ENCODE data around the gene ANKRD62.

Gene ANKRD62

DNA sequence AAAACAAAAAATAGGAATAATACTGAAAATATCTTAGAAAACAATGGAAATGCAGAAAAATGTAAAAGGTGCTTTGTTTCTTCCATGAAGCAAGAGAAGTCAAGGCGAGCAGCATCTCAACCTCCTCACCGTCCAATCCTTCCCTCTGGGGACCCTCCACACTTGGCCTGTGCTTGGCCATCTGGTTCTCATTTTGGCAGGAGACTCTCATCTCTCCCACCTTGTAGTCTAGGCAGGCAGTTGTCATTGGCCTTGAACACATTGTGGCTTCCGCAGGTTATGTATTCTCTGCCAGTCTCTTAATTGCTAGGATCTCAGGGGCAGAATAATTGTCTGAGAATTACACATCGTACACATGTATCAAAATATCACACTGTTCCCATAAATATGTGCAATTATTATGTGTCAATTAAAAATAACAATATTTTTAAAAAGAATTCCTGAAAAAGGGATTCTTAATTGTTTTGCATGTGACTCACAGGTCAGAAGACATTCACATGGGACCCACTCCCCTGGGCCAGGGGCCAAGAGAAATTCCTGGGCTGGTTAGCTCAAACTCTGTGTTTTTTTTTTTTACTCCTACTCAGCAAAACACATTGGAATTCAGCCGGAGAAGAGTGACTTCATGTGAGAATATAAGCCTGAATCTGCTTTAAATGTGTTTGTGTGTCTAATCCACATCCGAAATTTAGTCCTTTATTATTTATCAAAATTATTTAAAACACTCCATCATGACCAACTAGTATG is 14.0 kb upstream of the ANKRD62 start:
- H3K79me2 ChIP-seq (ENCODE audit: insufficient read depth, low read length): no peaks in the 10 kb centered on the region
- H2AFZ ChIP-seq (ENCODE audit: low read depth, low read length, severe bottlenecking): no peak overlapping the region
- H3K27ac ChIP-seq (ENCODE audit: low read depth, low read length): no peak overlapping the region
- no peaks in the 10 kb centered on the region for H3K9me2 ChIP-seq (replicated peaks; ENCODE audit: insufficient read depth, low read length)
- H3K4me3 ChIP-seq (ENCODE audit: insufficient read depth, low read length, poor library complexity, severe bottlenecking): no peak overlapping the region
- H3K4me2 ChIP-seq (ENCODE audit: low read depth, low read length, poor library complexity, severe bottlenecking): no peak overlapping the region
- no peaks in the 10 kb centered on the region for H3F3A ChIP-seq (ENCODE audit: insufficient read depth)
- H3K9ac ChIP-seq (ENCODE audit: low read length): no peak overlapping the region
- no peaks in the 10 kb centered on the region for H3K36me3 ChIP-seq (ENCODE audit: low read length)
- no peaks in the 10 kb centered on the region for H4K20me1 ChIP-seq (ENCODE audit: low read depth, low read length)
- TF ChIP-seq, protein P1, sequence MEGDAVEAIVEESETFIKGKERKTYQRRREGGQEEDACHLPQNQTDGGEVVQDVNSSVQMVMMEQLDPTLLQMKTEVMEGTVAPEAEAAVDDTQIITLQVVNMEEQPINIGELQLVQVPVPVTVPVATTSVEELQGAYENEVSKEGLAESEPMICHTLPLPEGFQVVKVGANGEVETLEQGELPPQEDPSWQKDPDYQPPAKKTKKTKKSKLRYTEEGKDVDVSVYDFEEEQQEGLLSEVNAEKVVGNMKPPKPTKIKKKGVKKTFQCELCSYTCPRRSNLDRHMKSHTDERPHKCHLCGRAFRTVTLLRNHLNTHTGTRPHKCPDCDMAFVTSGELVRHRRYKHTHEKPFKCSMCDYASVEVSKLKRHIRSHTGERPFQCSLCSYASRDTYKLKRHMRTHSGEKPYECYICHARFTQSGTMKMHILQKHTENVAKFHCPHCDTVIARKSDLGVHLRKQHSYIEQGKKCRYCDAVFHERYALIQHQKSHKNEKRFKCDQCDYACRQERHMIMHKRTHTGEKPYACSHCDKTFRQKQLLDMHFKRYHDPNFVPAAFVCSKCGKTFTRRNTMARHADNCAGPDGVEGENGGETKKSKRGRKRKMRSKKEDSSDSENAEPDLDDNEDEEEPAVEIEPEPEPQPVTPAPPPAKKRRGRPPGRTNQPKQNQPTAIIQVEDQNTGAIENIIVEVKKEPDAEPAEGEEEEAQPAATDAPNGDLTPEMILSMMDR (IDR thresholded peaks at IDR 0.05; ENCODE audit: insufficient read depth, low read length, poor library complexity, severe bottlenecking): no peak
- TF ChIP-seq EZH2phosphoT487 (conservative IDR thresholded peaks at IDR 0.05; ENCODE audit: low read length): no peak
- H3K9me3 ChIP-seq (ENCODE audit: insufficient read depth, low read length): no peaks in the 10 kb centered on the region
- no peaks in the 10 kb centered on the region for H3K27me3 ChIP-seq (ENCODE audit: low read length)

DNA sequence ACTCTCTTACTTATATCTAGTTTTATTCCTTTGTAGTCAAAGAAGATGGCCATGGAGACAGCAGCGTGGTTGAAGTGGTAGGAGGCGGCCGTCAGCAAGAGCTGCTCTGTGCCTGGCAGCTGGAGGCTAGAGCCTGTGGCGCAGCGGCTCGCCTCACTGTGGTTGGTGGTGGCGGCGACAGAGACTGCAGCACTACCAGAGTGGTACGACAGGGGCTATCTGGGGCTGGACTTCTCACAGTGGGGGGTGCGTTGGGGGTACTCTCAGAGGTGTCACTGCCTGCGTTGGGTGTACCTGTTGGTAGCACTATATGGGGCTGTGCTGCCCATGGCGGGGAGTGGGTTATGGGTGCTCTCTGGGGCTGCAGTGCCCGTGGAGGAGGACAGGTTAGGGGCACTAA is 8.5 kb upstream of the ANKRD62 start:
- TF ChIP-seq, protein P1 (IDR thresholded peaks at IDR 0.05; ENCODE audit: insufficient read depth, low read length, poor library complexity, severe bottlenecking): no peak
- no peak for TF ChIP-seq EZH2phosphoT487 (conservative IDR thresholded peaks at IDR 0.05; ENCODE audit: low read length)
- no peak overlapping the region for H3K4me2 ChIP-seq (ENCODE audit: low read depth, low read length, poor library complexity, severe bottlenecking)
- H3K27ac ChIP-seq (ENCODE audit: low read depth, low read length): no peak overlapping the region
- H2AFZ ChIP-seq (ENCODE audit: low read depth, low read length, severe bottlenecking): no peak overlapping the region
- no peaks in the 10 kb centered on the region for H3K36me3 ChIP-seq (ENCODE audit: low read length)
- H3F3A ChIP-seq (ENCODE audit: insufficient read depth): no peaks in the 10 kb centered on the region
- no peaks in the 10 kb centered on the region for H3K9me3 ChIP-seq (ENCODE audit: insufficient read depth, low read length)
- H3K79me2 ChIP-seq (ENCODE audit: insufficient read depth, low read length): no peaks in the 10 kb centered on the region
- no peaks in the 10 kb centered on the region for H3K9me2 ChIP-seq (replicated peaks; ENCODE audit: insufficient read depth, low read length)
- no peak overlapping the region for H3K9ac ChIP-seq (ENCODE audit: low read length)
- no peaks in the 10 kb centered on the region for H3K27me3 ChIP-seq (ENCODE audit: low read length)
- H4K20me1 ChIP-seq (ENCODE audit: low read depth, low read length): no peaks in the 10 kb centered on the region
- H3K4me3 ChIP-seq (ENCODE audit: insufficient read depth, low read length, poor library complexity, severe bottlenecking): no peak overlapping the region

DNA sequence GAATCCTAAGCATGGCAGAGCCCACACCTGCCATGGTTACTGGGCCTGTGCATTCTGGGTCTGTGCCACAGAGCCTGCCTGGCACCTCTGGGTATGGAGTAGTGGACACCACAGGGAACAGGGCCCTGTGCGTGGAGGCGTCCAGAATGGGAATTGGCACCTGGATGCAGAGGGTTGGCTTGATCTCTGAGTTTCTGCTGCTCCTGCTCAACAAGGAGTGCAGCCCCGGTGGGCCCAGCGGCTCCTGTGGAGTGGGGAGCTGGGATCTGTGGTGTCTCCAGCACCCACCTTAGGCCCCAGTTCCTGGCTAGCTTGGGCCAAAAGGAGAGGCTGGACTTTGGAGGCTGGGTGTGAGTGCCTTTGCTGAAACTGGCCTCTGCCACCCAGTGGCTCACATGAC is 7.9 kb upstream of the ANKRD62 start:
- no peaks in the 10 kb centered on the region for H3F3A ChIP-seq (ENCODE audit: insufficient read depth)
- no peak overlapping the region for H3K27ac ChIP-seq (ENCODE audit: low read depth, low read length)
- no peak for TF ChIP-seq EZH2phosphoT487 (conservative IDR thresholded peaks at IDR 0.05; ENCODE audit: low read length)
- TF ChIP-seq, protein P1 (IDR thresholded peaks at IDR 0.05; ENCODE audit: insufficient read depth, low read length, poor library complexity, severe bottlenecking): no peak
- H4K20me1 ChIP-seq (ENCODE audit: low read depth, low read length): no peaks in the 10 kb centered on the region
- no peaks in the 10 kb centered on the region for H3K36me3 ChIP-seq (ENCODE audit: low read length)
- no peaks in the 10 kb centered on the region for H3K79me2 ChIP-seq (ENCODE audit: insufficient read depth, low read length)
- H3K9me3 ChIP-seq (ENCODE audit: insufficient read depth, low read length): no peaks in the 10 kb centered on the region
- H2AFZ ChIP-seq (ENCODE audit: low read depth, low read length, severe bottlenecking): no peak overlapping the region
- H3K27me3 ChIP-seq (ENCODE audit: low read length): no peaks in the 10 kb centered on the region
- no peak overlapping the region for H3K9ac ChIP-seq (ENCODE audit: low read length)
- H3K4me3 ChIP-seq (ENCODE audit: insufficient read depth, low read length, poor library complexity, severe bottlenecking): no peak overlapping the region
- no peaks in the 10 kb centered on the region for H3K9me2 ChIP-seq (replicated peaks; ENCODE audit: insufficient read depth, low read length)
- no peak overlapping the region for H3K4me2 ChIP-seq (ENCODE audit: low read depth, low read length, poor library complexity, severe bottlenecking)
